IPS-15b (cell line): ENCODE results near the gene FNTB.
"Not testable (repeated sequence)": the region's sequence is repeated elsewhere in the genome, so short reads cannot be mapped to it uniquely, and the experiment has no call there.

Experiments
- H3K27me3 ChIP-seq: one replicate; pipeline ENCODE4 v1.6.1; 2013; ENCODE audit warnings: low read length; ENCODE audit not compliant: control insufficient read depth, insufficient read depth
- H3K36me3 ChIP-seq: one replicate; pipeline ENCODE4 v1.6.1; 2013; ENCODE audit warnings: low read length; ENCODE audit not compliant: control insufficient read depth, insufficient read depth
- H3K4me1 ChIP-seq: one replicate; pipeline ENCODE4 v1.6.1; 2013; ENCODE audit warnings: mild to moderate bottlenecking, low read length; ENCODE audit not compliant: control insufficient read depth, insufficient read depth
- H3K4me3 ChIP-seq: one replicate; pipeline ENCODE4 v1.5.1; 2013; ENCODE audit warnings: low read depth, low read length
- H3K9ac ChIP-seq: one replicate; pipeline ENCODE4 v1.6.1; 2013; ENCODE audit warnings: low read depth, mild to moderate bottlenecking, low read length
- H3K9me3 ChIP-seq: one replicate; pipeline ENCODE4 v1.6.1; 2013; ENCODE audit warnings: mild to moderate bottlenecking, low read length; ENCODE audit not compliant: control insufficient read depth, insufficient read depth

Gene FNTB

DNA sequence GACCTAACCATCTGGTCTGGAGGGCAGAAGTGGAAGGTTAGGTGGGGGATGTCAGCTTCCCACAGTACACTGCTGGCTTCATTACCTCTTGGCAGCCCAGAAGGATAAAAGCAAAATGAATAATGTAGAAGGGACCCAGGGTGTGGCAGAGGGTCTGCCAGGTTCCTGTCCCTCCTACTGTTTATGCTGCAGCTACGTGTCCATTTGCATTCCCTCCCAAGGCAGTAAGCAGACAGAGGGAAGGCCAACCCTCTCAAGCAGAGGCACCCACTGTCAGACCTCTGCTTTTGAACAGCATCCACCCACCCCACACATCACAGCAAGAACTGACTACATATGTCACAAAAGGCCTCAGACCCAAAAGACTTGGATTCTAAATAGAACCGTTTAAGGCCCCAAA lies 96.2 kb downstream of the FNTB start:
- Histone ChIP-seq H3K27me3 (no peaks in the 10 kb centered on the region), H3K9me3 (peaks cover 12% of the 10 kb centered on the region), H3K4me1 (peaks cover 4% of the 10 kb centered on the region), H3K9ac (no peak overlapping the region), H3K36me3 (peaks cover 21% of the 10 kb centered on the region), H3K4me3 (no peak overlapping the region)

DNA sequence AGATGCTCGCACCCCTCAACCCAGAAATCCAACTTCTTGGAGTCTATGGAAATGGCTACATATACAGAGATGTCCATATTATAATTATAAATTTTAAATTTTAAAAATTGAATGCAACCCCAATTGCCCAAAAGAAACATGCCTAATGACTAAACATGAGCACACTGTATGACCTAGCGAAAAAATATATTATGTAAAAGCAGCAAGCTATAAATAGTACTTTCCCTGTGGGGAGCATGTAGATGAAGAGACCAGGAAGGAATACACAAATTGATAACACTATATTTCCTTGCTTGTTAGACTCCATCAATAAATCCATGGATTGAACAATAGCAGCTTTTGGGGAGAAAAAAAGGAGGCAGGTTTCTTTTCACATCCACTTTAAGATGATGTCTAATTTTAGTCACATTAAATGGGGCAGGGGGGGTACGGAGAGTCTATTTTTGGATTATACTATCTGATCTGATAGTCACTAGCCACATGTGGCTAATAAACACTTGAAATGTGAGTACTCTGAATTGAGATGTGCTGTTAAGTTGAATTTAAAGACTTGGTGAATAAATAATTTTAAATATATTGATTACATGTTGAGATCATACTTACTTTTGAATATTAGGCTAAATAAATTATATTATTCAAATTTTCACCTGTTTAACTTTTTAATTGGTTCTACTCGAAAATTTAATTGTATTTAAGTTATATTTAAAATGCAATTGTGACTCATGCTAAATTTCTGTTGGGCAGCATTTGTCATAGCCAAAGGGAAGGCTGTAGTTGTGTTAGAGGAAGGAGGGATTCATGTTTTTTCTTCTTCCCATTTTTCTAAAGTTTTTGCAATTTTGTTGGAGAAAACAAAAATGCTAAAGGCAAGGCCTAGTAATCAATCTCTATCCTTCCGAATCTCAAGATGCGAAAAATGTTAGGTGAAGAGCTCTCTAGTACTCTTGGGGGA lies 98.1 kb downstream of the FNTB start:
- H3K4me3 ChIP-seq: no peak overlapping the region
- H3K9ac ChIP-seq: no peak overlapping the region
- H3K4me1 ChIP-seq: peaks cover 4% of the 10 kb centered on the region
- peaks cover 24% of the 10 kb centered on the region for H3K36me3 ChIP-seq
- H3K9me3 ChIP-seq: peaks cover 18% of the 10 kb centered on the region
- H3K27me3 ChIP-seq: no peaks in the 10 kb centered on the region

DNA sequence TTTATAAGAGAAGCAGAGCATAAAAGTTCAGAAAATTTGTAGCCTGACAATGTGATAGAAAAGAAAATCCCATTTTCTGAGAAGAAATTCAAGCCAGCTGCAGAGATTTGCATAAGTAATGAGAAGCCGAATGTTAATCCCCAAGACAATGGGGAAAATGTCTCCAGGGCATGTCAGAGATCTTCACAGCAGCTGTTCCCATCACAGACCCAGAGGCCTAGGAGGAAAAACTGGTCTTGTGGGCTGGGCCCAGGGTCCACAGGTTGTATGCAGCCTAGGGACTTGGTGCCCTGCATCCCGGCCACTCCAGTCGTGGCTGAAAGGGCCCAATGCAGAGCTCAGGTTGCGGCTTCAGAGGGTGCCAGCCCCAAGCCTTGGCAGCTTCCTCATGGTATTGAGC lies 100.0 kb downstream of the FNTB start:
- H3K9me3 ChIP-seq: peaks cover 18% of the 10 kb centered on the region
- H3K36me3 ChIP-seq: peaks cover 22% of the 10 kb centered on the region
- not testable (repeated sequence) for H3K4me1 ChIP-seq, H3K27me3 ChIP-seq, H3K4me3 ChIP-seq, H3K9ac ChIP-seq

DNA sequence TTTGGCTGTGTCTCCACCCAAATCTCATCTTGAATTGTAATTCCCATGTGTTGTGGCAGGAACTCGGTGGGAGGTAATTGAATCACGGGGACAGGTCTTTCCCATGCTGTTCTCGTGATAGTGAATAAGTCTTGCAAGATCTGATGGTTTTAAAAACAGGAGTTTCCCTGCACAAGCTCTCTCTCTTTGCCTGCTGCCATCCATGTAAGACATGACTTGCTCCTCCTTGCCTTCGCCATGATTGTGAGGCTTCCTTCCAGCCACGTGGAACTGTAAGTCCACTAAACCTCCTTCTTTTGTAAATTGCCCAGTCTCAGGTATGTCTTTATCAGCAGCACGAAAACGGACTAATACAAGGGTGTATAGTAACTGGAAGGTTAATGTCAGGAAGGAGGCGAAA lies 101.1 kb downstream of the FNTB start:
- not testable (repeated sequence) for H3K4me3 ChIP-seq, H3K27me3 ChIP-seq, H3K4me1 ChIP-seq, H3K9ac ChIP-seq
- Histone ChIP-seq H3K36me3 (peaks cover 23% of the 10 kb centered on the region), H3K9me3 (peaks cover 18% of the 10 kb centered on the region)

DNA sequence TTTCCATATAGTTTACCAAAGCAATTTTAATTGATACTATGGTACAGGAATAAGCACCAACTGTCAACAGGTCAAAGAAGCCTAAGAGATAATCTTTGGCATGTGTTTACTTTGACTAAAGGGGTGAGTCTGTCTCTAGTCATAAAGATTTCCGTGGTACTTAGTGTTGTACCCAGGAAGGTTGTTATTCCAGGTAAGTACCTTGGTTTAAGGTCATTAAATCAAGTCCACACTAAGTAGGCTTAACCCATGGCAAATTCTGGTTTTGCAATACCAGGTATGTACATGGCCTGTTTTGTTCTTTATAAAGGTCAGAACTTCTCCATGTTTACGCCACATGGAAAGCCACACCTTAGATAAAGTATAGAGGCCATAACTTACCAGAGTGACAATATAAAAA lies 105.7 kb downstream of the FNTB start:
- Histone ChIP-seq H3K4me1 (peaks cover 19% of the 10 kb centered on the region), H3K9ac (no peak overlapping the region), H3K9me3 (peaks cover 11% of the 10 kb centered on the region), H3K4me3 (no peak overlapping the region), H3K27me3 (no peaks in the 10 kb centered on the region), H3K36me3 (peaks cover 25% of the 10 kb centered on the region)

DNA sequence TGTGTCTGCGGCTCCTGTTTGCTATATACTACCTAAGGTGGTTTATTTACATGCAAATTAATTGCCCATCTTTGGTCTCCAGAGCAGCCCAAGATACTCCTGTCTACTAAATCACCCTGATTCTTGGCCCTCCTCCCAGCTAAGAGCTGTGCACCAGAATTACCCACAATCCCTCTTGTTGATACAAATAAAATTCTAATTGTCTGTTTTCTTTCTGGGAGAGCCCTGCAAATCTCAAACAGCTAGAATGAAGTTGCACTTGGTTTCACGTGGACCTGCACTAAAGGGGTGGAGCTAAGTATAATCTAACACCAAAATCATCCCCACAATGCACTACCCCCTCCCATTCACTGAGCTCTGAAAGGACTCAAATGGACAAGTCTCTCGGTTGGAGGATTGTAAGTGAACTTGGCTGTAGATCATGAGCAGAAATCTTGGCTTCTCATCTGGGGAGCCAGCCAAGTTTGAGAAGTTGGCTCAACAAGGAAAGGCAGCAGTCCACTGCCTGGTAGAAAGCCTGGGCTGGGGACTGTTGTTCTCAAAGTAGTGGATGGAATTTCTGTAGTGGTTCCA lies 109.0 kb downstream of the FNTB start:
- no peak overlapping the region for H3K4me3 ChIP-seq
- H3K9me3 ChIP-seq: no peaks in the 10 kb centered on the region
- H3K4me1 ChIP-seq: peaks cover 18% of the 10 kb centered on the region
- H3K9ac ChIP-seq: peak overlapping the region; percentile 51
- no peaks in the 10 kb centered on the region for H3K27me3 ChIP-seq
- peaks cover 9% of the 10 kb centered on the region for H3K36me3 ChIP-seq

DNA sequence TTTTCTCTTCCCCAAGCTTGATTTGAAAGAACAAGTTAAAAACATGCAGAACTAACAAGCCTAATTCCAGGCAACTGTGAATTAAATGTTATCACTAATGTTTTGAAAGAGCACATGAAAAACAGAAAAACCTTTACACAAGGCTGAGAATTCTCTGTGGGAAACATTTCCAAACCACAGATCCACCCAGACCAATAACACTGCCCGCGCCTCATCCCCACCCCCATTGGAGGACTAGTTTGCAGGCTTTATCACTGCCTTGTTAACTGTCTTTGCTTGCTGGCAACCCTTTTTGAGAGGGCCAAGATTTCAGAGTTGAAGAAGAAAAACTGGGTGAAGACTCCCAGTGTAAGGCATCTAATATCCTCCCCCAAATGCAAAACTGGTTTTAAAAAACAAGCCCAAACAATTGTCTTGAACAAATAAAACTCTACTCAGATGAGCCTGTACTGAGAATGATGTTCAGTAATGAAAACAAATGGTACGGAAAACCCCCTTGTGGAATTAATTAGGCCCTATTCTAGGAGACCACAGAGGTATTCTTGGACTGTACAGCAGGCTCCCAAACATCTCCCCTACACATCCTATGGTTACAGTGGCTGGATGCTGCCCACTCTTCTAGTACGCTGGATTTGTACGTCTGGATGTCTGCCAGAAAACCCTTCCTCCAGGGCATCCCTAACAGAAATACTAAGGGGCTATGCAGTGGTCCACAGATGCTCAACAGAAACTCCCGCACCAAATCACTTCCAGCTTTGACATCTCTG lies 109.8 kb downstream of the FNTB start:
- H3K27me3 ChIP-seq: no peaks in the 10 kb centered on the region
- no peak overlapping the region for H3K4me3 ChIP-seq
- peaks cover 9% of the 10 kb centered on the region for H3K36me3 ChIP-seq
- peak overlapping the region; percentile 51 for H3K9ac ChIP-seq
- H3K4me1 ChIP-seq: peaks cover 16% of the 10 kb centered on the region
- H3K9me3 ChIP-seq: no peaks in the 10 kb centered on the region

DNA sequence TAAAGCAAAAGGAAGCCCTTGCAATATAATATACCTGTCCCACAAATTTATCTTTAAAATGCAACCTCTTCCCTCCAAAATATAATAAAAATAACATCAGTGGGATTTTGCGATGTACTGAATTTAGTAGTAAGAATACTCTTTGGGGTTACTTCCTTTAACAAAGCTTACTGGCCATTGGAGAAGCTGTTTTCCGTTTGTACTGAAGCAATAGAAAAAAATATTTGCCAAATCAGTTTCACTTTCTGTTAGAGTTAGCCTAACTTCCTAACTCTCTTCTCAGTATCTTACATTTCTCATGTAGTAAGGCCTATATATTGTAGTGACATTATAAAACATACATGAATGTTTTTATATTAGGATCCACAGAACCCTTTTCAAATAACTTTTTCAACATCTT lies 111.9 kb downstream of the FNTB start:
- H3K4me3 ChIP-seq: no peak overlapping the region
- no peaks in the 10 kb centered on the region for H3K9me3 ChIP-seq
- H3K4me1 ChIP-seq: peaks cover 20% of the 10 kb centered on the region
- peaks cover 2% of the 10 kb centered on the region for H3K27me3 ChIP-seq
- H3K9ac ChIP-seq: no peak overlapping the region
- peaks cover 2% of the 10 kb centered on the region for H3K36me3 ChIP-seq

DNA sequence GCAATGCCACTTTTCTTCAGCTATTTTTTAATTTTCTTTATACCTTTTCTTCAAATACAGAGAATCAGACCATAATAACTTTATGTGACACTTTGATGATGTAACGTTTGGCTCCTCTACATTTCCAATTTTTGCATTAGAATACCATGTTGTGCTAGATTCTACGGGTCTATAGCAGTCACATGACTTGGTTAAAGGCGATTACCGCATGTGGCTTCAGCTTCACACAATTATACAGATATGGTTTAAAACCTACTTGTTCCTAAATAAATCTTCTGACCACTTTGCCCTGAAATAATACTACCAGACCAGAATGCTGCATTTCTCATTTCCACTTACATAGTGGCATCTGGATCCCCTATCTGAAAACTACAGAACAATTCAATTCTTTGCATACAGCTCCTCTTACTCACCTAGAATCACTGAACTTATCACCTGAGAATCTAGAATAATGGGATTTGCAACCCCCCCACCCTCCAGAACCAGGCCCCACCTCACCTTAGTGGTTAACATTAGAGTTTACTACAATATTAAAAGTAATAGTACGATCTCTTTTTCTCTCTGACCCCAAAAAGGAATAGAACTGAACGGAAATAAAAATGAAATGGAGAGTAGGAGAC lies 114.3 kb downstream of the FNTB start:
- Histone ChIP-seq H3K4me3 (peak overlapping the region; percentile 75), H3K9me3 (no peaks in the 10 kb centered on the region), H3K36me3 (no peaks in the 10 kb centered on the region), H3K27me3 (peaks cover 3% of the 10 kb centered on the region), H3K9ac (peak overlapping the region; percentile 1), H3K4me1 (peaks cover 6% of the 10 kb centered on the region)

DNA sequence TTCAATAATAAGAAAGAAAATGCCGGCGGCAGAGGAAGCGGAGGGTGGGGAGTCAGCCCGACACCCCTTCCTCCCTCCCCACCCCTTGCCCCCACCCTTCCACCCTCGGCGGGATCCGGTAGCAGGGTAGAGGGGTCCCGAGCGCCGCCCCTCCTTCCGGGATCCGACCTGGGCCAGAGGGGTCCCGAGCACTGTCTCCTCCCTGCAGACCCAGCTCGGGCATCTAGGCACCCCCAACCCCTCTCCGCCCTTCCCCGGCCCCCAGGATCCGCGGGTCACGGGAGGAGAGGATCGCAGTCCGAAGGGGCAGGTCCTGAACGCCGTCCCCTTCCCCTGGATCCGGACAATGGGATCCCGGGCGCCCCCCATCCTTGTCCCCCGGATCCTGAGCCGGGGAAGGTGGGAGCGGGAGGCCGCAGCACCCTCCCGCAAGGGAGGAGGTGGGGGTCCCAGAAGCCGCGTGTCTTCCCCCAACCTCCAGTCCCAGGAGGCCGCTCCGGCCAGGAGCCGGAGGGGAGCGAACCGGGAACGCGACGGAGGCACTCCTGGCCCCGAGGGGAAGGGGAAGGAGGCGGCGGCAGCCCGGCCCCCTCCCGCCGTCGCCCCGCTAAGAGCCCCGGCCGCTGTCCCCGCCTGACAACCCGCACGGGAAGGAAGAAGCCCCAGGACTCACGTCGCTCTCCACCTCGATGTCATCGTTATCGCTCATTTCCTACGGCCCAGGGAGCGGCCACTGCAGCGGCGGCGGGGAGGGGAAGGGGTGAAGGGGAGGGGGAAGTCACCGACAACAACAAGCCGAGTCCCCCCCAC lies 115.1 kb downstream of the FNTB start:
- Histone ChIP-seq H3K9ac (peak overlapping the region; percentile 63), H3K4me1 (peaks cover 4% of the 10 kb centered on the region), H3K4me3 (peak overlapping the region; percentile 75), H3K27me3 (peaks cover 3% of the 10 kb centered on the region), H3K36me3 (no peaks in the 10 kb centered on the region), H3K9me3 (no peaks in the 10 kb centered on the region)
